ENCODE data around the gene TEX264. TPM values are rescaled to one million over a fixed set of nuclear protein-coding genes. Genes with fewer than 3 reads are reported as not detected.

Gene TEX264
- total RNA-seq, 1 donor from 2014 or later, result 0.54 TPM

GRCh38 chr3:51676102-51676640, 5.1 kb downstream of the TEX264 start:
- TF ChIP-seq EZH2phosphoT487 (IDR thresholded peaks at IDR 0.05) (no peak), EZH2 (IDR thresholded peaks at IDR 0.05) (no peak), CTCF (IDR thresholded peaks at IDR 0.05) (no peak)
- Histone ChIP-seq H3K36me3 (no peaks in the 10 kb centered on the region), H3K27ac (no peak overlapping the region), H3F3A (ENCODE audit: low read depth) (peaks cover 24% of the 10 kb centered on the region), H4K20me1 (ENCODE audit: low read depth) (peaks cover 7% of the 10 kb centered on the region), H3K4me1 (no peaks in the 10 kb centered on the region), H3K9me3 (ENCODE audit: low read depth) (no peaks in the 10 kb centered on the region), H3K9ac (no peak overlapping the region), H3K4me2 (no peak overlapping the region), H2AFZ (replicated peaks) (no peak overlapping the region), H3K79me2 (ENCODE audit: low read depth) (no peaks in the 10 kb centered on the region), H3K27me3 (peaks cover 21% of the 10 kb centered on the region), H3K4me3 (no peak overlapping the region)
- Mint-ChIP-seq H3K36me3 (no peaks in the 10 kb centered on the region), H3K4me3 (no peak overlapping the region), H3K4me1 (peaks cover 21% of the 10 kb centered on the region), H3K9me3 (no peaks in the 10 kb centered on the region), H3K27me3 (ENCODE audit: insufficient read depth, low read depth) (peaks cover 4% of the 10 kb centered on the region), H3K27ac (no peak overlapping the region)
- DNase-seq (ENCODE audit: low spot score), result no peak

GRCh38 chr3:51677358-51677757, 6.3 kb downstream of the TEX264 start:
- H3K4me3 ChIP-seq, result no peak overlapping the region
- Mint-ChIP-seq H3K27ac (no peak overlapping the region), H3K36me3 (no peaks in the 10 kb centered on the region), H3K27me3 (ENCODE audit: insufficient read depth, low read depth) (peaks cover 4% of the 10 kb centered on the region), H3K4me1 (peaks cover 22% of the 10 kb centered on the region), H3K9me3 (no peaks in the 10 kb centered on the region), H3K4me3 (no peak overlapping the region)
- TF ChIP-seq CTCF (IDR thresholded peaks at IDR 0.05) (no peak), EZH2phosphoT487 (IDR thresholded peaks at IDR 0.05) (no peak), EZH2 (IDR thresholded peaks at IDR 0.05) (no peak)
- peaks cover 7% of the 10 kb centered on the region for H4K20me1 ChIP-seq (ENCODE audit: low read depth)
- H3K27me3 ChIP-seq, result peaks cover 9% of the 10 kb centered on the region
- no peak overlapping the region for H2AFZ ChIP-seq (replicated peaks)
- H3K9ac ChIP-seq, result no peak overlapping the region
- H3F3A ChIP-seq (ENCODE audit: low read depth), result peaks cover 12% of the 10 kb centered on the region
- no peaks in the 10 kb centered on the region for H3K9me3 ChIP-seq (ENCODE audit: low read depth)
- no peaks in the 10 kb centered on the region for H3K36me3 ChIP-seq
- no peaks in the 10 kb centered on the region for H3K79me2 ChIP-seq (ENCODE audit: low read depth)
- DNase-seq (ENCODE audit: low spot score), result no peak
- H3K4me2 ChIP-seq, result no peak overlapping the region
- H3K27ac ChIP-seq, result no peak overlapping the region
- no peaks in the 10 kb centered on the region for H3K4me1 ChIP-seq

GRCh38 chr3:51678186-51678585, 7.1 kb downstream of the TEX264 start:
- TF ChIP-seq EZH2phosphoT487 (IDR thresholded peaks at IDR 0.05) (no peak), EZH2 (IDR thresholded peaks at IDR 0.05) (no peak), CTCF (IDR thresholded peaks at IDR 0.05) (no peak)
- Histone ChIP-seq H3K27ac (no peak overlapping the region), H3K9me3 (ENCODE audit: low read depth) (no peaks in the 10 kb centered on the region), H3F3A (ENCODE audit: low read depth) (peaks cover 4% of the 10 kb centered on the region), H2AFZ (replicated peaks) (no peak overlapping the region), H3K4me3 (no peak overlapping the region), H4K20me1 (ENCODE audit: low read depth) (peaks cover 4% of the 10 kb centered on the region), H3K9ac (no peak overlapping the region), H3K79me2 (ENCODE audit: low read depth) (no peaks in the 10 kb centered on the region), H3K4me2 (no peak overlapping the region), H3K36me3 (no peaks in the 10 kb centered on the region), H3K4me1 (no peaks in the 10 kb centered on the region), H3K27me3 (peaks cover 1% of the 10 kb centered on the region)
- Mint-ChIP-seq H3K27me3 (ENCODE audit: insufficient read depth, low read depth) (peaks cover 5% of the 10 kb centered on the region), H3K36me3 (no peaks in the 10 kb centered on the region), H3K9me3 (no peaks in the 10 kb centered on the region), H3K27ac (no peak overlapping the region), H3K4me1 (peaks cover 16% of the 10 kb centered on the region), H3K4me3 (no peak overlapping the region)
- no peak for DNase-seq (ENCODE audit: low spot score)

All from neural progenitor cell (in vitro differentiated cells).